ENCODE results near the gene BCAN. TPM values are rescaled to one million over a fixed set of nuclear protein-coding genes. Genes with fewer than 3 reads are reported as not detected.
A peak's percentile ranks its signal among the peaks of the same experiment; 100 is the strongest.

The BCAN gene
- total and polyA plus RNA-seq, 2 experiments from 2014 or later: 2.3 to 5.5 TPM

DNA sequence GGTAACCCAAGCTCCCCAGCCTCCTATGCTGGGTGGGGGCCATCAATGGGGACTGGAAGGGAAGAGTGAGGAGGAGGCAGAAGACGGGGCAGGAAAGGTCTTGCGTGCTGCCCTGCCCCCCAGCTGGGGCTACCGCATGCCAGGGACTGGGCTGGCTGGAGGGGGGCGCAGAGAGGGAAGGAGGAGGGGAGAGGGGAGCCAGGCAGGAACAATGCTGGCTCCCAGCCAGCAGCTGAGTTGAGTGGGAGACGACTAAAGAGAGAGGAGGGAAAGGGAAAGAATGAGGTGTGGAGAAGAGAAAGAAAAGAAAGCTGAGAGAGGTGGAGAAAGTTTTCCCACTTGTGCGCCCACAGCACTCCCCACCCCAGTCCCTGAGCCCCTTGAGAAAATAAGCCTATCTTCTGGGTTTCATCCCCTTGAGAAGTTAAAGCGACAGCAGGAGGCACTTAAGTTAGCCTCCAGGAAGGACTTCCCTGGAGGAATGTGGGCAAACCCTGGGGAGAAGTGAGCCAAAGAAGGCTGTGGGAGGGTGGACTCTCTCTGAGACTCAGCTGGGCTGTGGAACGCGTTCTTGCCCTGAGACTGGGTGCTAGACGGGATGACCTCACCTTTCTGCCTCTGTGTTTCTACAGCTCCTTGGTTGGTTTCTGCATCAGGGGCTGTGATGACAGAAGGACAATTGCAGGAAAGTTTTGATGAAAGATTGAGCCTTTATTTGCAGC lies 48.2 kb downstream of the BCAN start:
- TF ChIP-seq NANOG (IDR thresholded peaks at IDR 0.05; ENCODE audit: borderline replicate concordance): no peak
- no peak for TF ChIP-seq STAT1 (IDR thresholded peaks at IDR 0.05; ENCODE audit: unreplicated experiment)
- TF ChIP-seq, protein P1, sequence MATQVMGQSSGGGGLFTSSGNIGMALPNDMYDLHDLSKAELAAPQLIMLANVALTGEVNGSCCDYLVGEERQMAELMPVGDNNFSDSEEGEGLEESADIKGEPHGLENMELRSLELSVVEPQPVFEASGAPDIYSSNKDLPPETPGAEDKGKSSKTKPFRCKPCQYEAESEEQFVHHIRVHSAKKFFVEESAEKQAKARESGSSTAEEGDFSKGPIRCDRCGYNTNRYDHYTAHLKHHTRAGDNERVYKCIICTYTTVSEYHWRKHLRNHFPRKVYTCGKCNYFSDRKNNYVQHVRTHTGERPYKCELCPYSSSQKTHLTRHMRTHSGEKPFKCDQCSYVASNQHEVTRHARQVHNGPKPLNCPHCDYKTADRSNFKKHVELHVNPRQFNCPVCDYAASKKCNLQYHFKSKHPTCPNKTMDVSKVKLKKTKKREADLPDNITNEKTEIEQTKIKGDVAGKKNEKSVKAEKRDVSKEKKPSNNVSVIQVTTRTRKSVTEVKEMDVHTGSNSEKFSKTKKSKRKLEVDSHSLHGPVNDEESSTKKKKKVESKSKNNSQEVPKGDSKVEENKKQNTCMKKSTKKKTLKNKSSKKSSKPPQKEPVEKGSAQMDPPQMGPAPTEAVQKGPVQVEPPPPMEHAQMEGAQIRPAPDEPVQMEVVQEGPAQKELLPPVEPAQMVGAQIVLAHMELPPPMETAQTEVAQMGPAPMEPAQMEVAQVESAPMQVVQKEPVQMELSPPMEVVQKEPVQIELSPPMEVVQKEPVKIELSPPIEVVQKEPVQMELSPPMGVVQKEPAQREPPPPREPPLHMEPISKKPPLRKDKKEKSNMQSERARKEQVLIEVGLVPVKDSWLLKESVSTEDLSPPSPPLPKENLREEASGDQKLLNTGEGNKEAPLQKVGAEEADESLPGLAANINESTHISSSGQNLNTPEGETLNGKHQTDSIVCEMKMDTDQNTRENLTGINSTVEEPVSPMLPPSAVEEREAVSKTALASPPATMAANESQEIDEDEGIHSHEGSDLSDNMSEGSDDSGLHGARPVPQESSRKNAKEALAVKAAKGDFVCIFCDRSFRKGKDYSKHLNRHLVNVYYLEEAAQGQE (IDR thresholded peaks at IDR 0.05; ENCODE audit: unreplicated experiment): no peak
- no peak for TF ChIP-seq EZH2 (IDR thresholded peaks at IDR 0.05; ENCODE audit: low read depth, unreplicated experiment)
- no peak for TF ChIP-seq EZH2phosphoT487 (IDR thresholded peaks at IDR 0.05; ENCODE audit: unreplicated experiment)
- no peak for TF ChIP-seq JUNB (IDR thresholded peaks at IDR 0.05; ENCODE audit: unreplicated experiment)
- TF ChIP-seq, protein P2, sequence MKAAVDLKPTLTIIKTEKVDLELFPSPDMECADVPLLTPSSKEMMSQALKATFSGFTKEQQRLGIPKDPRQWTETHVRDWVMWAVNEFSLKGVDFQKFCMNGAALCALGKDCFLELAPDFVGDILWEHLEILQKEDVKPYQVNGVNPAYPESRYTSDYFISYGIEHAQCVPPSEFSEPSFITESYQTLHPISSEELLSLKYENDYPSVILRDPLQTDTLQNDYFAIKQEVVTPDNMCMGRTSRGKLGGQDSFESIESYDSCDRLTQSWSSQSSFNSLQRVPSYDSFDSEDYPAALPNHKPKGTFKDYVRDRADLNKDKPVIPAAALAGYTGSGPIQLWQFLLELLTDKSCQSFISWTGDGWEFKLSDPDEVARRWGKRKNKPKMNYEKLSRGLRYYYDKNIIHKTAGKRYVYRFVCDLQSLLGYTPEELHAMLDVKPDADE (IDR thresholded peaks at IDR 0.05): no peak
- TF ChIP-seq ZNF331 (CRISPR knock-in tag; IDR thresholded peaks at IDR 0.05; ENCODE audit: low read depth): no peak
- no peak for TF ChIP-seq CREB1 (CRISPR knock-in tag; IDR thresholded peaks at IDR 0.05; ENCODE audit: low read depth)
- TF ChIP-seq, protein P3, sequence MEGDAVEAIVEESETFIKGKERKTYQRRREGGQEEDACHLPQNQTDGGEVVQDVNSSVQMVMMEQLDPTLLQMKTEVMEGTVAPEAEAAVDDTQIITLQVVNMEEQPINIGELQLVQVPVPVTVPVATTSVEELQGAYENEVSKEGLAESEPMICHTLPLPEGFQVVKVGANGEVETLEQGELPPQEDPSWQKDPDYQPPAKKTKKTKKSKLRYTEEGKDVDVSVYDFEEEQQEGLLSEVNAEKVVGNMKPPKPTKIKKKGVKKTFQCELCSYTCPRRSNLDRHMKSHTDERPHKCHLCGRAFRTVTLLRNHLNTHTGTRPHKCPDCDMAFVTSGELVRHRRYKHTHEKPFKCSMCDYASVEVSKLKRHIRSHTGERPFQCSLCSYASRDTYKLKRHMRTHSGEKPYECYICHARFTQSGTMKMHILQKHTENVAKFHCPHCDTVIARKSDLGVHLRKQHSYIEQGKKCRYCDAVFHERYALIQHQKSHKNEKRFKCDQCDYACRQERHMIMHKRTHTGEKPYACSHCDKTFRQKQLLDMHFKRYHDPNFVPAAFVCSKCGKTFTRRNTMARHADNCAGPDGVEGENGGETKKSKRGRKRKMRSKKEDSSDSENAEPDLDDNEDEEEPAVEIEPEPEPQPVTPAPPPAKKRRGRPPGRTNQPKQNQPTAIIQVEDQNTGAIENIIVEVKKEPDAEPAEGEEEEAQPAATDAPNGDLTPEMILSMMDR (conservative IDR thresholded peaks at IDR 0.05; ENCODE audit: low read depth in 2 of 2): no peak
- TF ChIP-seq, protein P4, sequence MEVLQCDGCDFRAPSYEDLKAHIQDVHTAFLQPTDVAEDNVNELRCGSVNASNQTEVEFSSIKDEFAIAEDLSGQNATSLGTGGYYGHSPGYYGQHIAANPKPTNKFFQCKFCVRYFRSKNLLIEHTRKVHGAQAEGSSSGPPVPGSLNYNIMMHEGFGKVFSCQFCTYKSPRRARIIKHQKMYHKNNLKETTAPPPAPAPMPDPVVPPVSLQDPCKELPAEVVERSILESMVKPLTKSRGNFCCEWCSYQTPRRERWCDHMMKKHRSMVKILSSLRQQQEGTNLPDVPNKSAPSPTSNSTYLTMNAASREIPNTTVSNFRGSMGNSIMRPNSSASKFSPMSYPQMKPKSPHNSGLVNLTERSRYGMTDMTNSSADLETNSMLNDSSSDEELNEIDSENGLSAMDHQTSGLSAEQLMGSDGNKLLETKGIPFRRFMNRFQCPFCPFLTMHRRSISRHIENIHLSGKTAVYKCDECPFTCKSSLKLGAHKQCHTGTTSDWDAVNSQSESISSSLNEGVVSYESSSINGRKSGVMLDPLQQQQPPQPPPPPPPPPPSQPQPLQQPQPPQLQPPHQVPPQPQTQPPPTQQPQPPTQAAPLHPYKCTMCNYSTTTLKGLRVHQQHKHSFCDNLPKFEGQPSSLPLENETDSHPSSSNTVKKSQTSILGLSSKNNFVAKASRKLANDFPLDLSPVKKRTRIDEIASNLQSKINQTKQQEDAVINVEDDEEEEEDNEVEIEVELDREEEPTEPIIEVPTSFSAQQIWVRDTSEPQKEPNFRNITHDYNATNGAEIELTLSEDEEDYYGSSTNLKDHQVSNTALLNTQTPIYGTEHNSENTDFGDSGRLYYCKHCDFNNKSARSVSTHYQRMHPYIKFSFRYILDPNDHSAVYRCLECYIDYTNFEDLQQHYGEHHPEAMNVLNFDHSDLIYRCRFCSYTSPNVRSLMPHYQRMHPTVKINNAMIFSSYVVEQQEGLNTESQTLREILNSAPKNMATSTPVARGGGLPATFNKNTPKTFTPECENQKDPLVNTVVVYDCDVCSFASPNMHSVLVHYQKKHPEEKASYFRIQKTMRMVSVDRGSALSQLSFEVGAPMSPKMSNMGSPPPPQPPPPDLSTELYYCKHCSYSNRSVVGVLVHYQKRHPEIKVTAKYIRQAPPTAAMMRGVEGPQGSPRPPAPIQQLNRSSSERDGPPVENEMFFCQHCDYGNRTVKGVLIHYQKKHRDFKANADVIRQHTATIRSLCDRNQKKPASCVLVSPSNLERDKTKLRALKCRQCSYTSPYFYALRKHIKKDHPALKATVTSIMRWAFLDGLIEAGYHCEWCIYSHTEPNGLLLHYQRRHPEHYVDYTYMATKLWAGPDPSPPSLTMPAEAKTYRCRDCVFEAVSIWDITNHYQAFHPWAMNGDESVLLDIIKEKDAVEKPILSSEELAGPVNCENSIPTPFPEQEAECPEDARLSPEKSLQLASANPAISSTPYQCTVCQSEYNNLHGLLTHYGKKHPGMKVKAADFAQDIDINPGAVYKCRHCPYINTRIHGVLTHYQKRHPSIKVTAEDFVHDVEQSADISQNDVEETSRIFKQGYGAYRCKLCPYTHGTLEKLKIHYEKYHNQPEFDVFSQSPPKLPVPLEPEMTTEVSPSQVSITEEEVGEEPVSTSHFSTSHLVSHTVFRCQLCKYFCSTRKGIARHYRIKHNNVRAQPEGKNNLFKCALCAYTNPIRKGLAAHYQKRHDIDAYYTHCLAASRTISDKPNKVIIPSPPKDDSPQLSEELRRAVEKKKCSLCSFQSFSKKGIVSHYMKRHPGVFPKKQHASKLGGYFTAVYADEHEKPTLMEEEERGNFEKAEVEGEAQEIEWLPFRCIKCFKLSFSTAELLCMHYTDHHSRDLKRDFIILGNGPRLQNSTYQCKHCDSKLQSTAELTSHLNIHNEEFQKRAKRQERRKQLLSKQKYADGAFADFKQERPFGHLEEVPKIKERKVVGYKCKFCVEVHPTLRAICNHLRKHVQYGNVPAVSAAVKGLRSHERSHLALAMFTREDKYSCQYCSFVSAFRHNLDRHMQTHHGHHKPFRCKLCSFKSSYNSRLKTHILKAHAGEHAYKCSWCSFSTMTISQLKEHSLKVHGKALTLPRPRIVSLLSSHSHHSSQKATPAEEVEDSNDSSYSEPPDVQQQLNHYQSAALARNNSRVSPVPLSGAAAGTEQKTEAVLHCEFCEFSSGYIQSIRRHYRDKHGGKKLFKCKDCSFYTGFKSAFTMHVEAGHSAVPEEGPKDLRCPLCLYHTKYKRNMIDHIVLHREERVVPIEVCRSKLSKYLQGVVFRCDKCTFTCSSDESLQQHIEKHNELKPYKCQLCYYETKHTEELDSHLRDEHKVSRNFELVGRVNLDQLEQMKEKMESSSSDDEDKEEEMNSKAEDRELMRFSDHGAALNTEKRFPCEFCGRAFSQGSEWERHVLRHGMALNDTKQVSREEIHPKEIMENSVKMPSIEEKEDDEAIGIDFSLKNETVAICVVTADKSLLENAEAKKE (CRISPR knock-in tag; IDR thresholded peaks at IDR 0.05): no peak
- TF ChIP-seq POLR2AphosphoS5 (IDR thresholded peaks at IDR 0.05; ENCODE audit: low read depth): no peak
- H3K9me3 Mint-ChIP-seq: no peaks in the 10 kb centered on the region; the same call in 2 of the 3 replicates
- peaks cover 24% of the 10 kb centered on the region for H3K27me3 Mint-ChIP-seq (ENCODE audit: insufficient read depth, low read depth, poor library complexity)
- DNase-seq (ENCODE audit: low spot score): no peak
- H3K4me3 Mint-ChIP-seq: peak overlapping the region; percentile 67
- Histone ChIP-seq H3K27ac (ENCODE audit: low read depth) (no peak overlapping the region), H3K4me3 (peak overlapping the region; percentile 51), H3K36me3 (ENCODE audit: insufficient read depth) (no peaks in the 10 kb centered on the region), H3K27me3 (ENCODE audit: insufficient read depth) (peaks cover 22% of the 10 kb centered on the region), H4K20me1 (replicated peaks; ENCODE audit: insufficient read depth) (no peaks in the 10 kb centered on the region), H2AFZ (peak overlapping the region; percentile 67; the same call in 1 of the 2 replicates), H3K4me2 (peak overlapping the region; percentile 89), H3F3A (replicated peaks; ENCODE audit: low read depth) (peaks cover 36% of the 10 kb centered on the region), H3K4me1 (ENCODE audit: insufficient read depth) (peaks cover 53% of the 10 kb centered on the region), H3K79me2 (replicated peaks; ENCODE audit: insufficient read depth) (no peaks in the 10 kb centered on the region), H3K9me2 (ENCODE audit: insufficient read depth) (no peaks in the 10 kb centered on the region)
- peak; percentile 0 for ATAC-seq
- H3K4me1 Mint-ChIP-seq: peaks cover 57% of the 10 kb centered on the region
- no peaks in the 10 kb centered on the region; the same call in 2 of the 3 replicates for H3K36me3 Mint-ChIP-seq (ENCODE audit: low read depth)
- H3K27ac Mint-ChIP-seq: peak overlapping the region; percentile 2; the same call in 1 of the 2 replicates

All from GM23338 (cell line).